HT1080 (cell line): ENCODE measurements around the gene ACP1. TPM values are rescaled to one million over a fixed set of nuclear protein-coding genes. Genes with fewer than 3 reads are reported as not detected.

Experiments used
- DNase-seq: peaks from one replicate; pipeline ENCODE4 v3.0.0-alpha.2; 2015; ENCODE audit warnings: low read depth
- total RNA-seq: library from RNA; depleted of rRNA; stranded (reverse); fragments of >200 nt; shearing (Covaris generic); gene quantifications from 2 replicates; pipeline ENCODE4 v1.2.3, GENCODE V29; 2014

ACP1 gene
- total RNA-seq, 1 experiment from 2014 or later, result 122 TPM

DNA sequence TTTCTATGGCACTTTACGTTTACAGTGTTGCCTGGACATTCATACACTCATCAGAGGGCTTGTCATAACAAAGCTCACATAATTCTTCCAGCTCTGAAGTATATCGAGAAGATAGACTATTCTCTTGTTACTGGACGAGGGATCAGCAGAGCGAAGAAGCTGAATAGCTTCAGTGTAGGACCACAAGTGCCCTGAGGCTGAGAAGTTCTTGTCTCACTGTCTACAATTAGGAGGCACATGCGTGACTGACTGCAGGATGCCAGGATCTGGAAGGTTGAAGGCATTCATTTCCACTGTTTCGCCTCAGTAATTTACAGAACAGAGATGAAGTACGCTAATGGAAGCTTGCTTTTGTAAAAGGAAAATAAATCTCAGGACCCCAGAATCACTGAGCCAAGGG is 10.5 kb upstream of the ACP1 start:
- no peak for DNase-seq

- DNase-seq, result no peak
Measured at GRCh38 chr2:255195-255594, 9.6 kb upstream of the ACP1 start.

DNA sequence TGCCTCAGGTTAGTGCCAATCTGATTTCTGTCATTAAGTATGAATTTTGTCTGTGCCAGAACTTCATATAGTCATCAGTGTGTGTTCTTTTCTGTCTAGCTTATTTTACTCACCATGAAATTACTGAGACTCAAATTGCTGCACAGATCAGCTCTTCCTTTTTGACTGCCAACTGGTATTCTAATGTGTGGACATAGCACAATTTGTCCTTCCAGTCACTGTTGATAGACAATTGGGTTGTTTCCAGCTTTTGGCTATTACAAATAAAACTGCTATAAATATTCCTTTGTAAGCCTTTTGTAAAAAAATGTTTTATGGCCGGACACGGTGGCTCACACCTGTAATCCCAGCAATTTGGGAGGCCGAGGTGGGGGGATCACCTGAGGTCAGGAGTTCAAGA is 8.7 kb upstream of the ACP1 start:
- DNase-seq, result no peak

GRCh38 chr2:257429-257828 is 7.3 kb upstream of the ACP1 start:
- no peak for DNase-seq

DNA sequence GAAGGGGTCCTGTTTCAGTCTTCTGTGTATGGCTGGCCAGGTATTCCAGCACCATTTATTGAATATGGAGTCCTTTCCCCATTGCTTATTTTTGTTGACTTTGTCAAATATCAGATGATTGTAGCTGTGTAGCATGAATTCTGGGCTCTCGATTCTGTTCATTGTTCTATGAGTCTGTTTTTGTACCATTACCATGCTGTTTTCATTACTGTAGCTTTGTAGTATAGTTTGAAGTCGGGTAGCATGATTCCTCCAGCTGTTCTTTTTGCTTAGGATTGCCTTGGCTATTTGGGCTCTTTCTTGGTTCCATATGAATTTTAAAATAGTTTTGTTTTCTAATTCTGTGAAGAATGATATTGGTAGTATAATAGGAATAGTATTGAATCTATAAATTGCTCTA is 6.9 kb upstream of the ACP1 start:
- no peak for DNase-seq

DNA sequence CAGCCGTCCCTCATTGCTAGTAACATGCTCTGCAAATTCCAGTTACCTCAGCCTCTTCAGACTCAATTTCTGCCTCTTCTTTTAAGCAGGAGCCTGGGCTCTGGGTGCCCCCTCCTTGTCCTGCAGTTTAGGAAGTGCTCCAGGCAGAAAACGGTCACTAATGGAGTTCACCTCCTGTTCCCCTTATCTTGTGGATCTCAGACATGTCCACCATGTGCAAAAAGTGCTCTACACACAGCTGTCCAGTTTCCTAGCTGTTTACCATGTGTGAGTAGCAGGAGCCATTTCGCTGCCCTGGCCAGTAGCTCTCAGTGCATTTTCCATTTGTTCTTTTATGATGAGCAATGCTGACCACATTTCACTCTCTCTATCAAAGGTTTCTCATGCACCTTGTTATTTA is 5.8 kb upstream of the ACP1 start:
- no peak for DNase-seq

- DNase-seq, result no peak
Measured at GRCh38 chr2:259789-260331, 4.9 kb upstream of the ACP1 start.

- no peak for DNase-seq
Measured at GRCh38 chr2:260507-261161, 4.1 kb upstream of the ACP1 start.

- no peak for DNase-seq
Measured at GRCh38 chr2:262117-262516, 2.6 kb upstream of the ACP1 start.

DNA sequence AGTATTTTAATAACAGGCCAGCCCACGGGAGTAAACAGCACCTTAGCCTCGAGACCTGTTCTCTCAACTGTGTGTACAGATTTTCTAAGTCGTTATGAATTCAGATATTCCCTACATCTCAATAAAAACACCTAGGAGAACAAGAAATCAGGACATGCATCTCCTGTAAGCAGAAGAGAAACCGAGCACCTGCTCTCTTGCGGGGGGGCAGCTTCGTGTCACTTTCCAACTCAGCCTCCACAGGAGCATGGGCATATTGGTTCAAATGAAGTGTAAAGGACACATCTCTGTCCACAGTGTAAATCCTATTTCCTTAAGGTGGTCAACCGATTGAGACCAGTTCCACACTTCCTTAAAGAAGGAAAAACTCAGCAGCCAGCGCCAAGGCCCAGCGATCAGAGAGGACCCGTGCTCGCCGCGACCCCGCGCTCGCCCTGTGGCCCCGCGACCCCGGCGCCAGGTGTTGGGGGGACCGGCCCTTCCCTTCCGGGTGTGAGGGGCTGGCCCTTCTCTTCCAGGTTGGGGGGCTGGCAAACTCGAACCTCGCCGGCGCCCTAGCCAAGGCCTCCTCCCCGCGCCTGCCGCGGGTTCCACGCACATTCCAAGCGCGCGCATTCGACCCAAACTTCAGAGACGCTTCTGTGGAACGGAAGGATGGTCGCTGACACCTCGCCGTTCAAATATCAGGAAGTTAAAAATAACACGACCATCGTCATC is 1.6 kb upstream of the ACP1 start:
- no peak for DNase-seq

DNA sequence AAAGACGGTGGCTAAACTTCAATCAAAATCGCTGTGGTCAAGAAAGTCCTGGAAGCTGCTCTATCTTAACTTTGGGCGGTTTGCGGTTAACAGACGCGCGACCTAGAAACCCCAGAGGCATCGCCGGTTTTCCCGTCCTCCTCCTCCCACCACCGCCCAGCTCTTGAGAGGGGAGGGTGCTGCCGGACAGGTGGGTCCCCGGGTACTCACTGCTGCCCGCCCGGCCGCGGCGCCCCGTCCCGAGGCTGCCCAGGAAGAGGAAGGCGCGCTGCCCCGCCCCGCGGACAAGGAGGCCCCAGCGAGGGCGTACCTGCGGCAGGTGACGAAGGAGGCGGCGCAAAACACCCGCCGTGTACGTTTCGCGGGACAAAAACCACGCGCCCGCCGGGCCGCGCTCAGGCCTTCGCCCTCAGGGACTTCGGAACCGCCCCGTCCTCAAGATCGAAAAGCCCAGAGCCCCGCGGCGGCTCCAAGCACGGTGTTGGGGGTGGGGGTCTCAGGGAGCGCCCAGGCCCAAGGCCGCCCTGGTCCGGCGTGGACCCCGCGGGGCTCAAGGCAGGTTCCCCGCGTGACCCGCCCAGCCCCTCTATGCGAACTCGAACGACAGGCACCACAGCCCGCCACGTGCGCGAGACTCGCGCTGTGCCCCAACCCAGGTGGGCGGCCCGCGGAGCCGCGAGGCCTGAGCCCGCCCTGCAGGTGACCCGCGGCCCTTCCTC is 814 bp upstream of the ACP1 start, which contains the start of gene SH3YL1:
SH3YL1 (minus strand) TSS at position 259 of the 719 bp plus-strand sequence; CDS start at position 211, 48 bp downstream.
- DNase-seq, result no peak

DNA sequence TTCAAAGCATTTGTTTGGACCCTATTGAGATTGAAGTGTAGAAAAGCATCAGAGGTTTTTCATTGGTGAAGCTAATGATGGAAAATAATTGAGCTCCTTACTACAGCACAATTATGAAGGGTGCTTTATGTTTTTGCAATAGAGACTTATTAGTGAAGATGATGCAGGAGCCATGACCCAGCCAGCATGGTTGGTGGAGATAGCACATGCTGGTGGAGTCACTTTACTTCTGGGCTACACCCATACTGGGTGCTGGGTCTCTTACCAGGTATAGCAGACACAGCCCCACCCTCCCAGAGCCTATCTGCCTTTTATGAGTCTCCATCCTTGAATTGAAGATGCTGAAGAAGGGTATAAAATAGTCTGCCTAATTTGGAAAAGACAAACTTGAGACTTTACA is 3.6 kb downstream of the ACP1 start:
- DNase-seq, result no peak

DNA sequence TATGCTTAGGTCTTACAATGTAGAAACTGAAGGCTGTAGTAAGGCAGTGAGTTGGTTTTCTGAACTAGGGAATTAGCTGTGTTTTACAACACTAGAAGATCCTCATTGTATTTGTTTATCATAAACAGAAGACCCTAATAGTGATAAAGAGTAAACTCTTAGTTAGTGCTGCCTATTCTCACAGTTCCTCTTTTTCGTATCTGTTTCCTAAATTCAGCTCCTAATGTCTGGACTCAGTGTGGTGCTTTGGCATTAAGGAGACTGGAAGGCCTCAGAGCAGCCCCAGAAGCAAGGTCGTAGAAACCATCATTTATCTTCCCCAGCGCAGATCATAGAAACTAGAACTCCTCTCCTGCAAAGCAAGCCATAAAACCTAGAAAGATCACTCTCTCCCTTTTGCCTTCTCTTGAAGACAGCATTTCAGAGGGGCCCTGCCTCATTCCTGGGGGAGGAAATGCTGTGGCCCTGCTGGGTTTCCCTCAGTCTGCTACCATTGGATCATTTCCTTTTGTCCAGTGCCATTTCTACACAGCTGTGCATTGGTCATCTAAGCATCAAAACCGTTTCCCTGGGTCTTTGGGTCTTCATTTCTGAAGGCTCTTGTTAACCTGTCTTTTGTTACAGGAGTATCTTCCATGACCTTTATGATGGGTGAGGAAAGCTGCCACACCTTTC is 4.7 kb downstream of the ACP1 start:
- DNase-seq, result no peak

GRCh38 chr2:270861-271260 is 6.1 kb downstream of the ACP1 start:
- DNase-seq, result no peak

- DNase-seq, result no peak
Measured at GRCh38 chr2:271917-272316, 7.2 kb downstream of the ACP1 start.

DNA sequence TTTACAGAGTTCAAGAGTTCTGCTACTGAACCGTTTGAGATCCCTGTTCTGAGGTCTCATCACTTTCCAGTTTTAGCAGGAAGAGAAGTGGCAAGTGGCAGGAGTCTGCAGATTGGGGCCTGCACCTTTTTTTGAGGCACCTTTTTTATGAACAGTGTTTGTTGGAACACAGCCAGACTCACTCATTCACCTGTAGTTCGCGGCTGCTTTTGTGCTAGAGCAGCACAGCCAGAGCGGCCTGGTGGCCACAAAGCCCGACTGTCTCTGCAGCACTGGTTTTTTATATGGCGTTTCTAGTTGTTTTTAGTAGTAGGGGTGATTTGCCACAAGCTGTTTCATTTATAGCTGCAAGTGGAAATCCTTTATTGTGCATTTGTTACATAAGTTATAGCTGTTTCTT is 8.6 kb downstream of the ACP1 start:
- no peak for DNase-seq

DNA sequence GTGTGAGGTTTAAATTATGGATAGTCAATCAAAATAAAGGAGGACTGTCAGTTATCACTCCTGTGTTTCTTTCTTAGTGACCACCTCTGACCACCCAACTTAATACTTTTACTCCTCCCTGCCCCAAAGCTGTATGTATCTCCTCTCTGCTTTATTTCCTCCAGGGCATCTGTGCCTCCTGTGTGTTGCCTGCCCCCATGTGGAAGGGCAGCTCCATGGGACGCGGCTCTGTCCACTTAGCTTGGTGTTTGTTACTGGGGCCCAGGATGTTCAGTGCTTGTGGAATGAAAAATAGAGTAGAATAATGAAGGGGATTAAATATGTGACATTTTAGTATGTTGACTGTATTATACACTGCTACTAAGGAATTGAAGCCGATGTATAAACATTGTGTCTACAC is 9.8 kb downstream of the ACP1 start:
- no peak for DNase-seq

DNA sequence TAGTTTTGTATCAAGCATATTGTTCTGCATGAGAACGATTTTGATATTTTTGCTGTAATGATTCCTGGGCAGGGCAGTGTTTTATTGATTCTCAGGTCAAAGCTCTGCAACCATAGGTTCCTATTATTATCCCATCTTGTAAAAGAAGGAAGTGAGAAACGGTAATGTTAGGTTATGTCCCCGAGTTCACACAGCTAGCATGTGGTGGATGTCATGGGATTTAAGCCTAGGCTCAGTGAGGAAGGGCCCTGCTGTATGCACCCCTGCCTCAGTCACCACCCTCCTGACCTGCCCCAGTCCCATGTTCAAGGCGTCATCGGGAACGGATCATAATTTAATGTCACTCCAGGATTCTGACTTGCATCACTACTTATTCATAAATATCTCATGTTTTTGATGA is 10.7 kb downstream of the ACP1 start:
- no peak for DNase-seq

GRCh38 chr2:278312-278926 is 13.7 kb downstream of the ACP1 start:
- DNase-seq, result no peak

- no peak for DNase-seq
Measured at GRCh38 chr2:278927-279320, 14.2 kb downstream of the ACP1 start.

DNA sequence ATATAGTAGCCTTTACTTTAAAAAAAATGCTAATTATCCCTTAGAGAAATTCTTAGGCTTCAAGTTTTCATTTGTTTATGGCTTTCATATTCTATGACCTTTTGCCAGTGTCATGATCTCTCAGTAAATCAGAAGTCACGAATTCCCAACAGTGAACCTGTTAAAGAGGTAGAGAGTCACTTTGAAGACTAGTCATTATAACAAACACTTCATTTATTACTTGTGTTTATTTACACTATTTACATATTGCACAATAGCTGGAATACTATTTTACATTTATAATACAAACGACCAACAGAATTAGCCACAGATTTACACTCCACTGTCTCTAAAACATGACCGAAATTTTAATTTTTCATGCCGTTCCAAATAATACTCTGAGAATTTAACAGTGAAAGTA is 14.6 kb downstream of the ACP1 start:
- DNase-seq, result no peak
